ENCODE measurements around the gene ABCC4.
"Not testable (repeated sequence)": the region's sequence is repeated elsewhere in the genome, so short reads cannot be mapped to it uniquely, and the experiment has no call there.

Gene ABCC4

GRCh38 chr13:95192564-95192945 is 108.7 kb downstream of the ABCC4 start:
- DNase-seq: not testable (repeated sequence)

GRCh38 chr13:95191821-95192563 is 109.3 kb downstream of the ABCC4 start:
- DNase-seq: peak; percentile 42

- no peak for DNase-seq
These were observed 113.1 kb downstream of the ABCC4 start for GRCh38 chr13:95188128-95188527.

GRCh38 chr13:95185851-95186250 is 115.4 kb downstream of the ABCC4 start:
- no peak for DNase-seq

- DNase-seq: peak; percentile 59
These were observed 115.9 kb downstream of the ABCC4 start for GRCh38 chr13:95185311-95185710.

GRCh38 chr13:95184317-95184716 is 116.9 kb downstream of the ABCC4 start:
- DNase-seq: no peak

- no peak for DNase-seq
These were observed 118.5 kb downstream of the ABCC4 start for GRCh38 chr13:95182570-95183265.

- no peak for DNase-seq
These were observed 119.7 kb downstream of the ABCC4 start for GRCh38 chr13:95181586-95181985.

GRCh38 chr13:95180513-95181245 is 120.6 kb downstream of the ABCC4 start:
- no peak for DNase-seq

- no peak for DNase-seq
These were observed 124.5 kb downstream of the ABCC4 start for GRCh38 chr13:95176611-95177259.

- no peak for DNase-seq
These were observed 126.7 kb downstream of the ABCC4 start for GRCh38 chr13:95174517-95174916.

- no peak for DNase-seq
These were observed 133.1 kb downstream of the ABCC4 start for GRCh38 chr13:95168191-95168590.

GRCh38 chr13:95167003-95167402 is 134.2 kb downstream of the ABCC4 start:
- not testable (repeated sequence) for DNase-seq

GRCh38 chr13:95164830-95165229 is 136.4 kb downstream of the ABCC4 start:
- DNase-seq: no peak

- peak; percentile 29 for DNase-seq
These were observed 140.9 kb downstream of the ABCC4 start for GRCh38 chr13:95160112-95160906.

GRCh38 chr13:95159458-95159857 is 141.8 kb downstream of the ABCC4 start:
- no peak for DNase-seq

- peak; percentile 67 for DNase-seq
These were observed 145.0 kb downstream of the ABCC4 start for GRCh38 chr13:95156208-95156607.

- peak; percentile 83 for DNase-seq
These were observed 145.7 kb downstream of the ABCC4 start for GRCh38 chr13:95155504-95155903.

- DNase-seq: no peak
These were observed 146.2 kb downstream of the ABCC4 start for GRCh38 chr13:95155093-95155492.

GRCh38 chr13:95154413-95154886 is 146.8 kb downstream of the ABCC4 start:
- peak; percentile 90 for DNase-seq

- peak; percentile 99 for DNase-seq
These were observed 147.4 kb downstream of the ABCC4 start for GRCh38 chr13:95153647-95154412.

Data from NCI-H748 treated with DMSO at 0.1 percent for 48 hours (cell line).